H1 (cell line): Measurements from ENCODE around the gene TSPEAR. TPM values are rescaled to one million over a fixed set of nuclear protein-coding genes. Genes with fewer than 3 reads are reported as not detected.

Experiments
- ASH2L ChIP-seq: fragments of 200-600, 300-600 bp; sonication (generic); IDR thresholded peaks from one replicate; pipeline ENCODE4 v1.7.1; 2017; ENCODE audit warnings: low read length
- CTBP2 ChIP-seq: IDR thresholded peaks from 2 replicates; pipeline ENCODE4 v1.7.0; 2011; ENCODE audit warnings: borderline replicate concordance, mild to moderate bottlenecking, moderate library complexity, mixed read lengths, low read length; ENCODE audit not compliant: insufficient read depth, insufficient read length
- EZH2 ChIP-seq: fragments of 200-600 bp; sonication (generic); IDR thresholded peaks from 2 replicates; pipeline ENCODE4 v1.7.1; 2012; ENCODE audit warnings: low read depth, mild to moderate bottlenecking, moderate library complexity, low read length, inconsistent platforms; ENCODE audit not compliant: severe bottlenecking
- GABPA ChIP-seq: IDR thresholded peaks from 2 replicates; pipeline ENCODE4 v1.6.1; 2011; ENCODE audit warnings: mild to moderate bottlenecking, low read length, moderate library complexity, borderline replicate concordance; ENCODE audit not compliant: insufficient read depth
- GTF2F1 ChIP-seq: IDR thresholded peaks from 2 replicates; pipeline ENCODE4 v1.6.1; 2012; ENCODE audit warnings: low read depth, low read length, improper control_type of control experiment, borderline replicate concordance
- HDAC6 ChIP-seq: IDR thresholded peaks from one replicate; pipeline ENCODE4 v1.7.1; 2012; ENCODE audit warnings: low read depth, mild to moderate bottlenecking, inconsistent platforms, low read length, moderate library complexity
- RFX5 ChIP-seq: IDR thresholded peaks from 2 replicates; pipeline ENCODE4 v1.6.1; 2011; ENCODE audit warnings: low read depth, low read length, improper control_type of control experiment, borderline replicate concordance
- RNF2 ChIP-seq: fragments of 200-900, 300-1000 bp; sonication (generic); IDR thresholded peaks from 2 replicates; pipeline ENCODE4 v1.7.1; 2016; ENCODE audit warnings: borderline replicate concordance, low read depth, mild to moderate bottlenecking, antibody characterized with exemption, low read length; ENCODE audit not compliant: poor library complexity, severe bottlenecking; ENCODE audit errors: missing control alignments
- SIX5 ChIP-seq: IDR thresholded peaks from 2 replicates; pipeline ENCODE4 v1.6.1; 2011; ENCODE audit warnings: mild to moderate bottlenecking, low read depth, low read length
- SP2 ChIP-seq: IDR thresholded peaks from 2 replicates; pipeline ENCODE4 v1.6.1; 2012; ENCODE audit warnings: mild to moderate bottlenecking, low read length, inconsistent platforms
- SUZ12 ChIP-seq: fragments of 200-600 bp; sonication (generic); IDR thresholded peaks from 2 replicates; pipeline ENCODE4 v1.6.1; 2012; ENCODE audit warnings: mild to moderate bottlenecking, inconsistent platforms, low read length, moderate library complexity, mixed read lengths
- polyA plus RNA-seq, 7 experiments: library from polyadenylated mRNA; depleted of rRNA in 3 of 7; stranded (reverse) in 5 of 7; unstranded in 2 of 7; fragments of >200 nt in 5 of 7; fragments of 200-250 nt in 2 of 7; gene quantifications; 1 replicate in 5 of 7; 2 replicates in 1 of 7; 4 replicates in 1 of 7; pipeline versions ENCODE4 v1.2.1 to v1.2.3, GENCODE V29; 2011 to 2013; ENCODE audit warnings: missing spikeins in 2 of 7, mixed read lengths in 2 of 7
- total RNA-seq: library from RNA; stranded (reverse); fragmentation: NEBNext Ultra II Directional; extraction: Animal tissue kit (Norgen Biotek cat#: 25700); gene quantifications from 2 replicates; pipeline ENCODE4 v1.2.1, GENCODE V29; 2021

The TSPEAR gene
- total and polyA plus RNA-seq, 2 of the 8 experiments (the other 6 are each of a cell fraction or from before 2014, with no cell fraction given): 0.58 to 0.89 TPM

GRCh38 chr21:44709426-44710293 is 1.7 kb downstream of the TSPEAR start (continued):
- TF ChIP-seq EZH2 (peak; percentile 87), SP2 (no peak), CTBP2 (no peak), SIX5 (no peak), GTF2F1 (no peak), ASH2L (no peak), HDAC6 (no peak), GABPA (no peak), RNF2 (peak; percentile 52), RFX5 (no peak), SUZ12 (peak; percentile 91)
- TF ChIP-seq, all 59 proteins: peak for 4
